Esophagus squamous epithelium (tissue), 4 donors: Measurements from ENCODE around the gene PRKAG1.

Experiments used
- POLR2A ChIP-seq, 4 donors: fragments of 450-650 bp; IDR thresholded peaks; one replicate each; pipeline ENCODE4 v1.6.1; 2017; ENCODE audit warnings: antibody characterized with exemption in 4 of 4, mild to moderate bottlenecking in 4 of 4, moderate library complexity in 3 of 4
- TF ChIP-seq, protein P1 (sequence below), 6 experiments: fragments of 450-650 bp in 4 of 6; fragments of 200-600 bp in 2 of 6; sonication (generic) in 2 of 6; IDR thresholded peaks; one replicate each; pipeline ENCODE4 v1.5.1; 2016 to 2019; ENCODE audit warnings: antibody characterized with exemption in 6 of 6, mild to moderate bottlenecking in 4 of 6, moderate library complexity in 4 of 6

DNA sequence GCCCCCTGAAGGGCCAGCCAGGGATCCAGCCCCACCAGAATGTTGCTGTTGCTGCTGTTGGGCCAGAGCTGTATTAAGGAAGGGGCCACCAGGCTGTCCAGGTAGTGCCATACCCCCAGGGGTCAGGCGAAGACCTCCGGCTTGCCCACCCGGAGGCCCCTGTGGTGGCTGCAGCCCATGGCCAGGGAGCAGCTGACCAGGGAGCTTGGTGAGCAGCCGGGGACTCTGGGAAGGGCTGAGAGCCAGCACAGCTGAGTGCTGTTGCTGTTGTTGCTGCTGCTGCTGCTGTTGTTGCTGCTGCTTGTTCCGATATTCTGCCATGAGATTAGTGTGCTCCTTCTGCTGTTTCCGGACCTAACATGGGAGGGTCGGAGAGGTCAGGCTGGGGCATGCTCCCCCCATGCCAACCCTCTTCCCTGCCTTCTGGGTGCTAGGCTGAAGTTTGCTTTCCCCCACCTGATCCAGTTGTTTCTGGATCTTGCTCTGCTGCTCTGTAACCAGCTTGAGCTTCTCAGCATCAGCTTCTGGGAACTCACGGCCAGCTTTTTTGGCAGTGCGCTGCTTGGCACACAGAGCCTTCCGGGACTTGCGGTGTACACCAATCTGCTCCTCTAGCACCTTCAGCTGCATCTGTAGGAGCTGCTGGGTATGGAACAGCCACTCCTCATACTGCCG is 15.2 kb upstream of the PRKAG1 start:
- TF ChIP-seq, protein P1, sequence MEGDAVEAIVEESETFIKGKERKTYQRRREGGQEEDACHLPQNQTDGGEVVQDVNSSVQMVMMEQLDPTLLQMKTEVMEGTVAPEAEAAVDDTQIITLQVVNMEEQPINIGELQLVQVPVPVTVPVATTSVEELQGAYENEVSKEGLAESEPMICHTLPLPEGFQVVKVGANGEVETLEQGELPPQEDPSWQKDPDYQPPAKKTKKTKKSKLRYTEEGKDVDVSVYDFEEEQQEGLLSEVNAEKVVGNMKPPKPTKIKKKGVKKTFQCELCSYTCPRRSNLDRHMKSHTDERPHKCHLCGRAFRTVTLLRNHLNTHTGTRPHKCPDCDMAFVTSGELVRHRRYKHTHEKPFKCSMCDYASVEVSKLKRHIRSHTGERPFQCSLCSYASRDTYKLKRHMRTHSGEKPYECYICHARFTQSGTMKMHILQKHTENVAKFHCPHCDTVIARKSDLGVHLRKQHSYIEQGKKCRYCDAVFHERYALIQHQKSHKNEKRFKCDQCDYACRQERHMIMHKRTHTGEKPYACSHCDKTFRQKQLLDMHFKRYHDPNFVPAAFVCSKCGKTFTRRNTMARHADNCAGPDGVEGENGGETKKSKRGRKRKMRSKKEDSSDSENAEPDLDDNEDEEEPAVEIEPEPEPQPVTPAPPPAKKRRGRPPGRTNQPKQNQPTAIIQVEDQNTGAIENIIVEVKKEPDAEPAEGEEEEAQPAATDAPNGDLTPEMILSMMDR (IDR thresholded peaks at IDR 0.05), result no peak
- TF ChIP-seq POLR2A (IDR thresholded peaks at IDR 0.05), result no peak
